Cerebellar cortex (tissue), 1 donor: ENCODE results near the gene ASIP.

Experiments
- DNase-seq: peaks from one replicate; pipeline ENCODE4 v3.0.0-alpha.2; 2015; ENCODE audit warnings: low spot score

Gene ASIP

DNA sequence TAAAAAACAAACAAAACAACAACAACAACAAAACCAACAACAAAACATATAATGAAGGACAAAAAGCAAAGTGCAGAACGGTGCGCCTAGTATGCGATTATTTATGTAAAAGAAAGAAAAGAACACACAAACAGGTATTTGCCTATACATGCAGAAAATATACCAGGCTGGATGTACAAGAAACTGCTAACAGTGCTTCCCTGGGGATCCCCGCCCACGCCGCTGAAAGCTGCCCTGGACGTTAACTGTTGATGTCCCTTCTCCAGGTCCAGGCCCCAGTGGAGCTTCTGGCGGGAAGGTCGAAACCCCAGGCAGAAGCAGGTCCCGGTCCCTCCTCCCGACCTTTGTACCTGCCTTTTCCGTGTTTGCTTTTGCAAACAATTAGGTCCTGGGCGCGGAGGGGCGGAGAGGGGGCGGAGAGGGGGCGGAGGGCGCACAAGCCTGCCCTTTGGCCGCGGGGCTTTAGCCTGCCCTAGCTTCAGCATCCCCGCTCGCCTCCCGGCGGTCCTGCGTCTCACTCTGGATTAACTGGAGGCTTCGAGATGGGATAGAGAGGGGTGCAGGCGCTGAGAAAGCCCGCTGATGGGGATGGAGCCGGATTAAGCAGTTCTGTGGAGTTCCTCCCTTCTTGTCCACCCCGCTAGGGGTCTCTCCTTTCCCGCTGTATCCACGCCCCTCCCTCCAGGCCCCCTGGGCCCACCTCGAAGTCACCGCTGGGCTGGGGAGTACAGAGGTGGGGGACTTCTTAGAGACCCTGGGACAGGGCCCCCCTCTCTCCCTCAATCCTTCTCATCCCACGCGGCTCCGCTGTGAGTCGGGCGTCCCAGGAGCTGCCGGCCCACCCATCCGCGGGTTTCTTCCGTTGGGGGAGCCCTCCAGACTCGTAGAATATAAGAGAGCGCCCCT is 70.1 kb downstream of the ASIP start:
- DNase-seq: peak; percentile 27

DNA sequence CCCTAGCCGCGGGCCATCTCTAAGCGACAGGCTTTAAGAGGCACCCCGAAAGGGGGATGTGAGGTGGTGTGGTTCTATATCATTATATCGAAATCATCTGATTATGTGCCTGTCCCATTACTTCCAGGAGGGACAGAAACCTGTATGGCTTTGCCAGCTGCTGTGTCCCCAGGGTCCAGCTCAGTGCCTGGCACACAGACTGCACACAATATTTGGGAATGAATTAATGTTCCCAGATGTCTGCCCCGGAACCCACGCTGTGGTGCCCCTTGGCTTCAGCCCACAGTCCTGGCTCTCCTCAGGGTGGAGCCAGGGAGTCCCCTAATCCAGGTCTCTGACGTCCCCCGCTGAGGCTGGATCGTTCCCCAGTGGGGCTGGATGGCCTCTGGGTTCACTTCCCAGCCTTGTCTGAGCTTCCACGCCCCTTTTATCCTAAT is 70.8 kb downstream of the ASIP start:
- no peak for DNase-seq

DNA sequence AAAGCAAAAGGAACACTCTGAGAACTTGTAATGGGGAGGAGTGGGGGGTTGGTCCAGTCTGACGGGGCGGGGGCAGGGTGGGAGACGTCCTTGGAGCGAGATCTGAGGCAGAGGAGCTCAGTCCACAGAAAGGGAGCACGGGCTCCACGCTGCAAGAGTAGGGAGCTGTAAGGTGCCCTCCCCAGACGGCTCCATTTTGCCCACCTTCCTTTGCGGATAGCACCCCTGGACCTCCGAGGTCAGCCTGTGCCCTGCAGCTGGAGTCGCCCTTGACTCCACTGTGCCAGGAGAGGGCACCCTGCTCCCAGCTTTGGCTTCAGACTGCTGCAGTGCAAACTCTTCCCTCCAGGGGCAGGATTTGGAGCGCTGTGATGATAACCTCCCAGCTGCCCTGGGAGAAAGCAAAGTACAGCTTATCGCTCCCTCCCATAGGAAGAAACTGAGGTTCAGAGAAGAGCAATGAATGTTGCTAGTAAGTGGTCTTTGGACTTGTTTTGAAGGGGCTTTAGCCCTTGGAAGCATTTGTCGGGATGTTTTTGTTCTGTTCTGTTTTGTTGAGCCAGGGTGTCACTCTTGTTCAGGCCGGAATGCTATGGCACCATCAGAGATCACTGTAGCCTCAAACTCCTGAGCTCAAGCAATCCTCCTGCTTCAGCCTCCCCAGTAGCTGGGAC is 71.5 kb downstream of the ASIP start:
- DNase-seq: peak; percentile 85

- DNase-seq: no peak
Observed at GRCh38 chr20:34315236-34315635, 74.0 kb downstream of the ASIP start.

GRCh38 chr20:34316196-34316814 is 75.1 kb downstream of the ASIP start:
- DNase-seq: no peak
